TTC549 (cell line): ENCODE data around the gene ITPA.
"Not testable (repeated sequence)": the region's sequence is repeated elsewhere in the genome, so short reads cannot be mapped to it uniquely, and the experiment has no call there.

Source experiments
- FAIRE-seq: peaks from 2 replicates; lab custom pipeline; 2012; peaks lifted over from hg19 to GRCh38; lab: Jason Lieb, UNC

Gene ITPA

DNA sequence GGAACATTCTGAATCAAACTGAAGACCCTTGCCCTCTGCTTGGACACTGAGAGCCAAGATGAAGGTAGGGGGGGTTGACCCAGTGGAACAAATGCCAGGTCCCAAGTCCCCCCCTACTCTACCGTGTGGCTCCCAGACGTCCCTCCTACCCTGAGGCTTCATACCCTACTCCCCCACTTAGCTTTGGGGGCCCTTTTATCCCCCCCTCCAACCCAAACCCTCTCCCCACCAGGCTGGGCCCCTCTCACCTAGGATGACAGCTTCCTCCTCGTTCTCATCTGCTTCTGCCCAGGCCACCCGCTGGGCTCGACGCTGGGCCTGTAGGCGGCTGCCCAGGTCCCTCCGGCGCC, 6.4 kb upstream of the ITPA start:
- no peak for FAIRE-seq

DNA sequence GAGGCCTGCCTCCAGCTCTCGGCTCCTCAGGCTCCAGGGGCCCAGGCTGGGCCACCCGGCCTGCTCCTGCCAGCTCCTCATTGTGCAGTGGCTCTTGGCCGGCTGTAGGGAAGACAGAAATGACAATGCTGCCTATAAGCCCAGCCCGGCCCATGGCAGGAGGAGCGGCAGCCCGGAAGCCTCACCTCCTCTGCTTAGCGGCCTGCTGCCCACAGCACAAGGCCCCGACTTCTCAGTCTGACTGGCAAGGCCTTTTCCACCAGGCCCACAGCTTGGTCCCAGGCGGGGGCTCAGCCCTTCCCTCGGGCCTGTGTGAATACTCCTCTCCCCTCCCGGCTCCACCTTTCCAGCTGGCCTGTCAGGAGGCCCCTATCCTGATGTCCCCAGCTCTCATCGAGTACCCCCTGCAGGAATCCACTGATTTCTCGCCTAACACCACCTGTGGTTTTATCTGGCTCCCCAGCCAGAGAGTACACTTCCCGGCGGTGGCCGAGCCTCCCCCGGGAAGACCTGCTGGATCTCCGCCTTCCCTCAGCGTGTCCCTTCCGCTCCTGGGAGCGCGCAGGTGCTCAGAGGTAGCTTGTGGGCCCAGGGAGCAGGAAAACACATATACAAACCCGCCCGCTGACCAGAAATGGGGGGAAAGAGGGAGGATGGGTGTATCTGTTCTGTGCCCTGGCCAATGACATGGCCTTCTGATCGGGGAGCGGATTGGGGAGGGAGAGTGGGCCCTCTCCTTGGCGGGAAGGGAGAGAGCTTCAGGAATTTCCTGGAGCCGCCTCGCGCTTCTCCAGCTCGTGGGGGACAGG, 5.8 kb upstream of the ITPA start:
- FAIRE-seq = no peak

DNA sequence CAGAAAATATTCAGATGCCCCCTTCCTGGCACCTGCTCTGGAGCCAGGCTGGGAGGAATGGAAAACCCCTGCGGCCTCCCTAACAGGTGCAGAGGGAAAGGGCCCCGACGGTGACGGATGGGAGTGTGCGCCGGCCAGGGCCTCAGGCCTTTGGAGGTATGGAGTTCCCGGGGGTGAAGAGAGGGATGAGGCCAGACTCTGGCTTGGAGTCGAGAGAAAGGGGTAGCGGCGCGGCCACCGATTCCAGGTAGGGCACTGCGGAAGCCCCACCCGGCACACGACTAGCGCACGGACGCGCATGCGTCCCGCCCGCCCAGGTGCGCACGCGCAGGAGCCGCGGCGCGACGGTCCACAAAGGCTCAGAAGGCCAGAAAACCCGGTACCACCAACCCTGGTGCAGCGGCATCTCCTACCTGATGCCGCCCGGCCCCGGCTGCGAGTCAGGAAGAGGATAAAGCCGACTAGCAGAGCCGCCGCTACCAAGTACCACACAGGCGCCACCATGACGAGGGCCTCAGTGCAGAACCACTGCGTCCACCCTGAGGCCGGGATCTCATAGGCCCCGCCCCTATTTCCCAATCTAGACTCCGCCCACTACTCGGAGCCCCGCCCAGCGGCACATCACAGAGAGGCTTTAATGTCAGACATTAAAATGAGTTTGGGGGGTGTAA, 5.0 kb upstream of the ITPA start, which contains the start of gene DDRGK1:
Gene DDRGK1, minus strand, starts transcription at position 559 of the 671 bp plus-strand sequence. Its CDS starts 55 bp downstream, at position 504.
- no peak for FAIRE-seq

DNA sequence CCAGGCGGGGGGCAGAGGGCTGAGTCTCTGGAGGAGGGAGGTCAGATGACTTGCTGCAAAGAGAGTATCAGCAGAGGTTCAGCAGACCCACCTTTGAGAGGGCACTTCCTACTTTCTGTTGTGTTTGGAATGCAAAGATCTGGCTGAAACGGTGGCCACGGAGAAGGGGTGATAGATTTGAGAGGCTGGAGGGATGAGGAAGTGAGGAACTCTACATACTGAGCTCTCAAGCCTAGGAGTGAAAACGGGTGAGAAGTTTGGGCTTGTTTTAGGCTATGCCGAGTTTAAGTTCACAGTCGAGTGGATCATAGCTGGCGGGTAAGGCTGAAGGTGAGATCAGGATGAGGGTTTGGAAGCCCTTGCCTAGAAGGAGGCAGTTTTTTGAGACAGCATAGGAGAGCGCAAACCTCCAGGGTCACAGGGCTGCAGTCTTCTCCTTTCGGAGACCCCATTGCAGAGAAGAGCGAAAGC, 477 bp upstream of the ITPA start:
- FAIRE-seq = no peak

DNA sequence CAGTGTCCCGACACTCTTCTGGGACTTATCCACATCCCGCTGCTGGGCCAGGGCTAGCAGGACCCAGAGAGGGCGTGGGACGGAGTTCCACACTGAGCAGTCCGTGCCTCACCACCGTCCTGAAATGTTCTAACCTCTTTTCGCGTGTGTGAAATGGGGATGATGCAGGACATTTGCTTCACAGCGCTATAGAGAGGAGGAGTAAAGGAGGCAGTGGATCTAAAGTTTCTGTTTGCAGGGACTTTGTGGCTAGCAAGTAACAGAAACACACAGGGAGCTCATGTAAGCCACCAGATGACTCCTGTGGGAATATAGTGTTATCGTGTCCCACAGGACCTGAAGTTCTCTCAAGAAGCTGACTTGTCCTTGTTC, 634 bp downstream of the ITPA start:
- no peak for FAIRE-seq

DNA sequence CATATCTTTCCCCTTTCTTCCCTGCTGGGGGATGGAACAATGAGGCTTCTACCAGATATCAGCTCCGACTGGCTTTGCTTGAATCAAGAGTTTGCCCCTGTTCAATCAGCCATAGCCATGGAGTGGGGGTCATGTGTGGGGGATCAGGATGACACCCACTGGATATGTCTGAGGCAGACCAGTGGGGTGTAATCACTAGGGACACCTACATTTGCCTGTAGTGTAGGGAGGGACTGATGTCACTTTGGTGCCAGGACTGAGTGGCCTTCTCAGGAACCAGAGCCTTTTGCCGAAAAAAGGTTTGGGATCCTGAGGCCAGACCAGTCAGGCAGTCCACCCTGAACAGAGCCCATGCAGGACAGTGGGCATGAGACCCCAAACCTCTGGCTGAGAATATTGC, 1.0 kb downstream of the ITPA start:
- no peak for FAIRE-seq

DNA sequence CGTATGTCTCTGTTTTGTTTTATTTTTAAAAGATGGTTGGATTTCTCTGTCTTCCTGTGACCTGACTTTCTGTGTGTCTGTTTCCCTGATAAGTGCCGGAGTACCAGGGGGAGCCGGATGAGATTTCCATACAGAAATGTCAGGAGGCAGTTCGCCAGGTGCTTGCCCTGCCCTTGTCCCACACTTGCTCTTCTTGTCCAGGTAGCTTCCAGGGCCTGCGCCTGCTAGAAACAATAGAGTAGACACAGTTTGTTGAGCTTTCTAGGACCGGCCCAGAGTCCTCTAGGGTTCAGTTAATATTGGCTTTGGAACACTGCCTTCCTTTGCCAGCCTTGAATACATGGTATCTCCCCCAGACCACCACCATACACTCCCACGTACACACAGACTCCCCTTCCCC, 3.9 kb downstream of the ITPA start:
- FAIRE-seq = no peak

DNA sequence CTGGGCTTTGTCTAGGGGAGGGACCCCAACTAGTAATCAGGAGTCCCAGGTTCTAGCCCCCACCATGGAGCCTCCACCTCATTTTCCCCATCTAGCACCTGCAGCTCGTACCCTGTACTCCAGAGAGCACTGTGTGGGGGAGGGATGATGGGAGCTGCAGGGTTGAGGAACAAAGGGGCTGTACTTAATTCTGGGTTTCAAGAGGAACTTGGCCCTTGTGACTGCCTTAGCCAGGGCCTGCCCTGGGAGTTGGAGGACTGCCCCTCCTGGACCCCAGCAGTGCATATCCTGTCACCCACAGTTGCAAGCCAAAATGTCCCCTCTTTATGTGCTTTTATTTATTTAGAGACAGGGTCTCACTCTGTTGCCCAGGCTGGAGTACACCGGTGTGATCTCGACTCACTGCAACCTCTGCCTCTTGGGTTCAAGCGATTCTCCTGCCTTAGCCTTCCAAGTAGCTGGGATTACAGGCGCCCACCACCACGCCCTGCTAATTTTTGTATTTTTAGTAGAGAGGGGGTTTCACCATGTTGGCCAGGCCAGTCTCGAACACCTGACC, 6.1 kb downstream of the ITPA start:
- not testable (repeated sequence) for FAIRE-seq

DNA sequence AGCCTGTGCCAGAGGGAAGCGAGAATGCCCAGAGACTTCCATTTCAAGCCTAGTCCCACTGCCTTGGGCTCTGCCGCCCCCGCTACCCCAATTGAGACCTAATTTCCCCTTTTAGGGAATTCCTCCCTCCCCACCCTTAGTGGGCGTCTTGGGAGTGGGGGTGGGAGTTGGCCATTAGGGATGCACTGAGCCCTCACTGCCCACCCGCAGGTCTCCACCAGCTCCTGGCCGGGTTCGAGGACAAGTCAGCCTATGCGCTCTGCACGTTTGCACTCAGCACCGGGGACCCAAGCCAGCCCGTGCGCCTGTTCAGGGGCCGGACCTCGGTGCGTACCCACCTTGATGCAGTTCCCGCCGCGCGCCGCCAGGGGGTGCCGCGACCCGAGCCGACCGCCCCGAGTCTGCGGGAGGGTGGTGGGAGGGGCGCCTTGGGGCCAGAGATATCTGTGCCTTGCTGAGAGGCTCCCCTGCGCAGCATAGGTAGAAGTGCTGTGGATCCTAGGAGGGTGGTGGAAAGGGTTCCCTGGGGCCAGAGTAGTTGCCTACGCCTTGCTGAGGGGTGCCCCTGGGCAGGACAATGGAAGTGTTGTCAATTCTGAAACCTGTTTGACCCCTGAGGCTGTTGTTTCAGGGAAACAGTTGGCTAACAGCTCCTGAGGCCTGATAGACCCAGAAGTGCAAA, 9.2 kb downstream of the ITPA start:
- no peak for FAIRE-seq

DNA sequence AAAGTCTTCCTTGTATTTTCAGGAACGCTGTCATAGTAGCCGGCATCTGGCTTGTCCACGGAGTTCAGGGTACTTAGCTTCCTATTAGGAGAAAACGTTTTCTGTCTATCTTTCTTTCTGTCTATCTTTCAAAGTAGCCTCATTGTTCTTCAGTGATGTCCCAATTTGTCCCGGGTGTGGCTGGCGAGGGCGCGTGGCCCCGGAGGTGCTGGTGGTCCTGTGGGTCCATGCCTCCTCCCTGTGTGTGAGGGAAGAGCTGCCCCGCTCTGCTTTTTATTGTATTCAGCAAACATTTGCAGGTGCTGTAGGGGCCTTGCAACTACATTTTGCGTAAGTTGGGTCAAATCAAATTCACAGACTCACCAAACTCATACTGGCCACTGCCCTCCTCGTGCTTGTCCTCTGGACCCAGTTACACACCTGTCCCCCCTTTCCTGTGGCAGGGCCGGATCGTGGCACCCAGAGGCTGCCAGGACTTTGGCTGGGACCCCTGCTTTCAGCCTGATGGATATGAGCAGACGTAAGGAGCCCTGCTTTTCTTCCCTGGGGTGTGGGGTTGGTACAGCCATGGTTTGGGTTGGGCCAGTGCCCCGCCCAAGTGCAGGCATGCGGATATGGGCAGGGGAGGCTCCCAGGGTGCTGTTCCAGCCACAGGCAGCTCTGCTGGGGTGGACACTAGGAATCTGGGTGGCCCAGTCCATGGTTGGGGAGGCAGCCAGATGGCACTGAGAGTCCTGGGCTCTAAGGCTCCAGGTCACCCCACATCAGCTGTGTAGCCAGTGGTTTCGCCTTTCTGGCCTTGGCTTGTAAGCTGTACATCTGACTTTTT, 12.3 kb downstream of the ITPA start:
- FAIRE-seq = no peak

DNA sequence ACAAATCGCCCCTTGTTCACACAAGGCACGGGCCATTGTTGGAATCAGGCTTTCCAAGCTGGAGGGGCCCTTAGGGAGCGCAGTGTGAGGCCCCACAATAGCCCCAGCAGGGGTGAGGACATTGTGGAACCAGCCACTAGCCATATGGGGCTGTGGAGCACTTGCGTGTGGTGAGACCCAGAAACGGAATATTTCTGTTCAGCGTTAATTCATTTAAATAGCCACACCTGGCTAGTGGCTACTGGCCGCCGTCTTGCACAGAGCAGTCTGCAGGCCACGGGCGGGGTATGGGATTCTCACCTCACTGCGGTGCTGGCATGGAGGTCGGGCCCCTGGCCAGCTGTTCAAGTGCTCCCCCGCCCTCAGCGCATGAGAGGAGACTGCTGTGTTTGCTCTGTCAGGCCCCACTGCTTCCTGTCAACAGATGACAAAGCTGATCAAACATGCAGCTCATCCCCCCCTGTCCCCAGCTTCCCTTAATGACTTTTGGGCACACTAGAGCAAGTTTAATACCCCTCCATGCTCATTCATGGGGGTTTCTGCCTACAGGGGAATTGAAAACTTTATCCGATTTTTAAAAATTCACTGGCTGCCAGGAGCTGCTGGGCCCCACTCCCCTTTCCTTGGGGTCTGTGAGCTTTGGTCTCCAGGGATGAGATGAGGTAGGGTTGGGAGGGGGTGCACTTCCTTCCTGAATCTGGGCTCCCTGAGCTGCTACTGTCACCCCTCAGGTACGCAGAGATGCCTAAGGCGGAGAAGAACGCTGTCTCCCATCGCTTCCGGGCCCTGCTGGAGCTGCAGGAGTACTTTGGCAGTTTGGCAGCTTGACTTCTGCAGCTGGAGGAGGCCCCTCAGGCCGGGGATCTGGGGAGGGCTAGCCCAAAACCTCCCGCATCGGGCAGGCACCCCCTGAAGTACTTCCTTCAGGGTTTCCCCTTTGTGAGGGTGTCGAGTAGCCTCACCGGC, 13.6 kb downstream of the ITPA start:
- no peak for FAIRE-seq

DNA sequence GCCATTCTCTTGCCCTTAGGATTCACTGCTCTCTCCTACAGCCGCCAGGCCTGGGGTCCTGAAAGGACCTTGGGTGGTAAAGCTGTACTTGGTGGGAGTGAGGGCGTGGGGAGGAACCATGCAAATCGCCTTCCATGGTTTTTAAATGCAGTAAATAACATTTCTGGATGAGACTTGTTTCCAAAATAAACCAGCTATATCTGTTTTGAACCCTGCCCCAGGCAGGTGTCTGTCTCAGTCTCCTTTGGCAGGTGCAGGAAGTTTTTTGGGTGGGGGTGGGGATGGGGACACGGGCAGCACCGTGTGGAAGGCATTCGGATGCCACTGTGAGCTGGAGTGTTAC, 14.3 kb downstream of the ITPA start:
- no peak for FAIRE-seq

DNA sequence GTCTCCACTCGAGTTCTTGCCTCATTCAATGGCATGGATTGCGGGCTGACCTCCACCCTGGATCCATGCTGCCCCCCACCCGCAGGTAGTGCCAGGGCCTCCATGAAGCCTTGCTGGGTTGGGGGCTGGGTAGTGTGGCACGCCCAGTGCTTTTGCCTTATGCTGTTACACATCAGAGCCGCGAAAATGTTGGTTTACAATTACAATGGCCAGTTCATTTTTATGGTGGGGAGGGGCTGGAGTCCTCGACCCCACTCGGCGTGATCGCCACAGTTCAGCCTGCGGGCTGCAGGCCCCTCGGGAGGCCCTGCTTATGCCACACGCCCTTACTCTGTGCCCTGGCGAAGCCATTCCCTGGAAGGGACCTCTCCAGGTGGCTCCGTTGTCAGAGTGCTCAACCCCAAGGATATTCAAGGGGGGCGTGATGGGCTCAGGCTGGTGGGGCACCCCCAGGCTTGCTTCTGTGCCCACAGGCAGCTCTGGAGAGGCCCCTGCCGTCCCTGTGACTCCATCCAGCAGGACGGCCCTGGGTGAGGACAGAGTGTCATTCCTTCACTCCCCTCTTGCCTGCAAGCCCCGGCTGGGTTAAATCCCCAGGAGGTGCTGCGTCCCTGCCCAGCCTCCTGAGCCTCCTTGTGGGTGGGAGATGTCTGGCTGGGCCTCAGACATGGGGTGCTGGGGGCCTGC, 14.8 kb downstream of the ITPA start:
- FAIRE-seq = no peak

DNA sequence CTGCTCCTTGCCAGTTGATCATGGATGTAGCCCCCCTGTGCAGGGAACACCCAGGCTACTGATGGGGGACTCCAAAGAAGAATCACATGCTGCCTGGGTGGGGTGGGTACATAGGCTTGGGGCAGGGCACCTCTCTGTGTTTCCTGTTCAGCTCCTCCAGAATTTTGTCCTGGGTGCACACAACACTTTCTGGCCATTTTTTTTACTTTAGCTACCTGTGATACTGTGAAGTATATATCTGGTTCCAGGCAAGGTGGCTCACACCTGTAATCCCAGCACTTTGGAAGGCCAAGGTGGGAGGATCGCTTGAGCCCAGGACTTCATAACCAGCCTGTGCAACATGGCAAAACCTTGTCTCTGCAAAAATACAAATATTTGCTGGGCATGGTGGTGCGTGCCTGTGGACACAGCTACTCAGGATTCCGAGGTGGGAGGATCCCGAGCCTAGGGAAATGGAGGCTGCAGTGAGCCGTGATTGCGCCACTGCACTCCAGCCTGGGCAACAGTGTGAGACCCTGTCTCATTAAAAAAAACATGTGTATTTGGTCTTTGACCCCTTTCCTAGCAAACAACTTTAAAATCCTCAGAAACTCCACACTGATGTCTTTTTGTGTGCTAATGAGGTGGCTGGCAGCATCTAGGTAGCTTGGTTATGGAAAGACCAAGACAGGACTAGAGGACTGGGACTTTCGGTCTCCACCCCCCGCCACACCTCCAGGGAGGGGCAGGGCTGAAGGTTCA, 15.6 kb downstream of the ITPA start:
- FAIRE-seq = no peak

DNA sequence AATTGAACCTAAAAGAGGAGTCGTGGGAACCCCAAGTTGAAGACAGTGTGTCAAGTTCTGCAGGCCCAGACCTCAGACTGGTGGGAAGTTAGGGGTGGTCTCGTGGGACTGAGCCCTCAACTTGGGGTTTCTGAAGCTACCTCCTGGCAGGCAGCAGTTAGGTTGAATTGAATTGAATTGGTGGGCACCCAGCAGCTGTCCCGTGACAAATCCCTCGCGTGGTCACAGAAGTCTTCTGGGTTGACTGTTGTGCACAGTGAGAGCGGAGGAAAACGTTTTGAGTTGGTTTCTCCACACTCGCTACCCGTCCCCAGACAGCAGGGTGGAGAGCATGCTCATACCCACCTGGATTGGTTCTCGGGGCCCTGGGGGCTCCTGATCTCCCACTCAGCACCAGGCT, 16.8 kb downstream of the ITPA start:
- no peak for FAIRE-seq

DNA sequence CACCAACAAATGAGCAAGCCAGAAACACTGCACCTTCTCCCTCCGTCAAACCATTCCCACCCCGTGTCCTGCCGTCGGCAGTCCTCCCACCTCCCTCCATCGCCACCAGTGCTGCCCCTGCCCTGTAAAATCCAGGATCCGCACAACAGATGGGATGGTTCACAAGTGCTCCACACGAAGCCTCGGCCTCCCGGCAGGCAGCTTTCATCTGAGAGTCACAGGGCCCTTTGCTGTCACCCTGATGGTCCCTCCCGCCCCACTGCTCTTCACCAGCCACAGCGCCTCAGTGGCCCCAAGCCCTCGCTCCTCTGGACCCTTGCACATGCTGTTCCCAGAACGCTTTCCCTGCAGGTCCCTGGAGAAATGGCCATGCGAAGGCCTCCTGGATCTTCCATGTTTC, 17.6 kb downstream of the ITPA start:
- no peak for FAIRE-seq

DNA sequence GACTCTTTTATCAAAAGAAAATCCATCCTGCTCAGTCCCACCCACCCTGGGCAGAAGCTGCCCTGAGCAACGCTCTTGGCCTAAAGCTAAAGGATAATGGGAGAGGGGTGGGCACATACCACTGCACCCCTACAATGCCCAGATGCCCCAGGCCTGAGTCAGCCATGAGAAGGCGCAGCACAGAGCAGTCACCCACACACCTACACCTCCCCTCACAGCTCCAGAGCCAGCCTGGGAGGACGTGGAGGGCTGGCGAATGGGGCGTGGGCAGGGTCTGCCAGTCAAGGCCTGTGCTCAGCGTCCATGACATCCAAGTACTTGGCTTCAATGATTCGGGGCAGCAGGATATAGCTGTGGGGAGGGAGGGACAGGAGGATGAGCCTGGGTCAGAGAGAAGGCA, 18.2 kb downstream of the ITPA start:
- no peak for FAIRE-seq

DNA sequence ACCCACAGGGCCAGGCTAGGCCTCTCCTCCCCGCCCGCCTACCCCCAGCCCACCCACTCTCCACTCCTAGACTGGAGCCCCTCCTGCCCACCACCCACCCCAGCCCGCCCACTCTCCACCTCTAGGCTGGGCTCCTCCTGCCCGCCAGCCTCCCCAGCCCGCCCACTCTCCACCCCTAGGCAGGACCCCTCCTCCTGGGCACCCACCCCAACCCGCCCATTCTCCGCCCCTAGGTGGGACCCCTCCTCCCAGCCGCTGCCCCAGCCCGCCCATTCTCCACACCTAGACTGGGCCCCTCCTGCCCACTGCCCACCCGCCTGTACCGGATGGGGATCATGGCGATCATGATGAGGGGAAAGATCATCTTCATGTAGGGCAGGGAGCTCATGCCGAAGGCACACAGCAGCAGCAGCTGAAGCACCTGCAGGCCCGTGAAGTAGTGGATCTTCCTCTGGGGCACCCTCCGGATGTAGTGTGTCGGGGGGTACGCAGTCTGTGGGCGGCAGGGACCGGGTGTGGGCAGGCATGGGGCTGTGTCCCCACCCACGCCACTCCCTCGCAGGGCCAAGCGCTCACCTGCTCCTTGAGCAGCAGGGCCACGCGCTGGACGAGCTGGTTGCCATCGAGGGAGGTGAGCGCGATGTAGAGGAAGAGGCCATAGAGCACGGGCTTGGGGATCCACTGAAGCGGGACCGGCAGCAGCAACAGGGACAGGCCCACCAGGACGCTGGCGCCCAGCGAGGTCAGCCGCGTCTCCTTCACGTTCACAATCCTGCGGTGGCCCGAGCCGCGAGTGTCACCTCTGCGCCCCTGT, 18.8 kb downstream of the ITPA start:
- FAIRE-seq = no peak

DNA sequence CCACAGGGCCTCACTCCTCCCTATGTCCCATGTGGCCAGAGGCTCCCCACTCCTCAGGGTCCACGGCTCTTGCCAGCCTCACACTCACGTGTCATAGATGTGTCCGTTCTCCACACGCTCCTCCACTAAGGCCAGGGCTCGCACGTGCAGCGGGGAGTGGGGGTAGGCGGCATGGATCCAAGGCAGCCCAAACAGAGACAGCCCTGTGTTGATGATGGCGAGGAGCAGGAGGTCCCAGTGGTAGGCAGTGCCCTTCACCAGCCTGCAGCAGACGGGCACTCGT, 19.4 kb downstream of the ITPA start:
- no peak for FAIRE-seq
